LoVo (cell line): ENCODE results near the gene PTBP1.

Experiments used
- DNase-seq: peaks from one replicate; pipeline ENCODE4 v3.0.0-alpha.2; 2016; ENCODE audit warnings: low spot score

PTBP1 gene

DNA sequence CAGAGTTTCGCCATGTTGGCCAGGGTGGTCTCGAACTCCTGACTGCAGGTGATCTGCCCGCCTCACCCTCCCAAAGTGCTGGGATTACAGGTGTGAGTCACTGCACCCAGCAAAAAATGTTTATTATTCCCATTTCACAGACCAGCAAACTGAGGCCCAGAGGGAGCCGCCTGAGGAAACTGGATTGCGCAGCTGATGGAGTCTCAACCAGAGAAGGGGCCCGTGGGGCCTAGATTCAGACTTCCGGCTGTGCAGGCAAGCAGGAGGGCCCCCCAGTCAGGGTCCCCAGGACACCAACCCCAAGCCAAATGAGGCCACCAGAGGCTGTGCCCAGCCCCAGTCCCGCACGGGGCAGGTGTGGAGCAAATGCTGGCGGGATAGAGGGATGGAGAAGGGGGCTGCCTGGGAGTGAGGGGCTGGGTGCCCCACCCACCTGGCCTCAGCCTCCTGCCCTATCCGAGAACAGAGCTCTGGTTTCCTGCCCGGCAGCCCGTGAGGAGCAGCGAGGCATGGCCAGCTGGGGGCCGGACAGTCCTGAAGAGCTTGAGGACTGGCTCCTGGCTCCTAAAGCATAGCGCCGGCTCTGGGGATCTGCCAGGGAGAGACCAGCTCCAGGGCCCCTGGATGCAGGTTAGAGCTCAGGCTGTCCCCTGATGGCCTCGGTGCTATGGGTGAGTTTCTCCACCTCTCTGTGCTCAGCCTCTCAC, 24.4 kb upstream of the PTBP1 start:
- no peak for DNase-seq

DNA sequence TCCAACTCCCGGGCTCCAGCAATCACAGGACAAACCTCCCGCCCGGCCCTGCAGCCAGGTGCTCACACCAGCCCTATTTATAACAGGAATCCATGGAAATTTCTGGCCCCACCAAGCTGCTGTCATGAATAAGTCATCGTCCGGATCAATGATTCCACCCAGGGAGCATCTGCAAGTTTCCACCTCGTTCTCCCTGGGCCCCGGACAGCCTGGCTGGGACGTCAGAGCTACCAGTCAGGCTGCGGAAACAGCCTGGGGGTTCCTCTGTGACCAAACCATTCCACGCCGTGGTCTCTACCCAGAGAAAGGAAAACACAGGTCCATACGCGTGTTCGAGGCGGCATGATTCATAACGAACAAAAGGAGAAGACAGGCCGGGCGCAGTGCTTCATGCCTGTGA, 20.7 kb upstream of the PTBP1 start:
- no peak for DNase-seq

DNA sequence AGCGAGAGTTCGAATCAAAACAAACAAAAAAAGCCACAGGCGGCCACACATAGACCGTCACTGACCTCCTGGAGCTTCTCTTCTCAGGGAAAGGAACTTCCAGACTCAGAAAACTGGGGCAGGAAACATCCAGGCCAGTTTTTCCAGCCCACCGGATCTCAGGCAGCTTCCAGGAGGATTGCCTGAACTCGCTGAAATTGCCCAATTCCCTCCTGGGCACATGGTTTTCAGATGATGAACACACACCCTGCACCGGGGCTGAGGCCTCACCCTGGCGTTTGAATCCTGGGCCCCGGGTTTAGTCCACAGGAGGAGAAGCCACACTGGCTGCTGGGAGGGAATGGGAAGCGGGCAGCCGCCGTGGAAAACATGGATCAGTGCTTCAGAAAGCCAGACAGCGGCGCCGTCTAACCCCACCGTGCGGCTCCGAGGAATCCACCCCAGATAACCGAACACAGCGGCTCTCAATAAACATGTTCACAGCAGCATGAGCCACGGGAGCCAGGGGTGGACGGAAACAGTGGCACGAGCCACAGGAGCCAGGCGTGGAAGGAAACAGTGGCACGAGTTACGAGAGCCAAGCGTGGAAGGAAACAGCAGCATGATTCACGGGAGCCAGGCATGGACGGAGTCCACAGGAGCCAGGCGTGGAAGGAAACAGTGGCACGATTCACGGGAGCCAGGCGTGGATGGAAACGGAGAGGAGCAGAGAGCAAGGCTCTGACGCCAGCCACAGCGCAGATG, 18.2 kb upstream of the PTBP1 start:
- DNase-seq, result no peak

DNA sequence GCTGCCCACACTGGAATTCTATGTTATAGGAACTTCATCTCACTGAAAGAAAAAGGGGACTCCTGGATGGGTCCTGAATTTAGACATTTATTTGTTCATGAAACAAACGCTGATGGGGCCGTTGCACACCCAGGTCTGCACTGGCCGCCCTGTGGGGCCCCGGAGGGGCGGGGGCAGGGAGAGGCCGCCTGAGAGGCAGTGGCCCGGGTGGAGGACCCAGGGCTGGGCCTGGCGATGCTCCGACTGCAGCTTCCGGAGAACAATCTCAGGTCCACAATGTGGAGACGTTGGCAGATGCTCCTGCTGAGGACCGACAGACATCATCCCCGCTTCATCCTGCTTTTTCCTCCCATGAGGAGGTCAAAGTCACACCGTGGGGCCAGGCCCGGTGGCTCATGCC, 16.3 kb upstream of the PTBP1 start:
- no peak for DNase-seq

DNA sequence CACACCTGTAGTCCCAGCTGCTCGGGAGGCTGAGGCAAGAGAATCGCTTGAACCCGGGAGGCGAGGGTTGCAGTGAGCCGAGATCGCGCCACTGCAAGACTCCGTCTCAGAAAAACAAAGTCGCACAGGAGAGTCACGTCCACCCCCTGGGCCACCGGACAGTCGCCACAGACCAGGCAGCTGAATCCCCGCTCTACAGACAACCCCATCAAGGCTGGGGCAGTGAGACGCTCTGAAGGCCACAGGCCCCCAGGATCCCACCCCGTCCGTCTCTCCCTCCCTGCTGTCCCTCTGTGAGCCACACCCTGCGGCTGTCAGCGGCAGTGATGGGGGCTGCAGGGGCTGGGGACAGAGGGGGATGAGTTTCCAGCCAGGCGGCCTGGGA, 15.5 kb upstream of the PTBP1 start:
- no peak for DNase-seq

DNA sequence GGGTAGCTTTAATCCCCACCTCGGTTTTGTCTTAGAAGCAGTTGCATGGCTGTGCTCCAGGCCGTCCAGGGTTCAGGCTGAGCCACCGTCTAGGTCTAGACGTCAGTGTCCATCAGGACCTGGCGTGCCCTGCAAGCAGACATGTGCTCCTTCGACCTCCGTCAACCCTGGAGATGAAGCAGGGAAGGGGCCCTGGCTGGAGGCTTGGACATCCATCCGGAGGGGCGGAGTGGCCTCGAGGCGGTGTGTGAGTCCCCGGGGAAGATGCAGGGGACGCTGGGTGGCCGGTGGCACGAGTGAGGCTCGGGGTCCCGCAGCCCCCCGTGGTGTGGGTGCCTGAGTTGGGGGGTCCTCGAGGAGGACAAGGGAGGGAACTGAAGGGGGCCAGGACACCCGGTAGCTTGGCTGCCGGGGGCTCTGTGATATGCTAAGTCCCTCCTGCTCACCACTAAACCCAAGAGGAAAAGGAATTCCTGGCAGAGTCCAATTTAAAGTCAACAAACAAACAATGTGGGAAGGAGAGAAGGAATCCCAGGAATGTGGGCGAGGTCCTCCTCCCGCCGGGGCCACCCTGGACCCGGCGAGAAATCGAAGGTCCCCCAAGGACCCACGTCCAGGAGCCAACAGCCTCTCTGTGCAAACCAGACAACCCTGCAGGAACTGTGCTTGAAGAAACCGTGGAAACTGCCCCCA, 14.9 kb upstream of the PTBP1 start:
- peak; percentile 86 for DNase-seq

DNA sequence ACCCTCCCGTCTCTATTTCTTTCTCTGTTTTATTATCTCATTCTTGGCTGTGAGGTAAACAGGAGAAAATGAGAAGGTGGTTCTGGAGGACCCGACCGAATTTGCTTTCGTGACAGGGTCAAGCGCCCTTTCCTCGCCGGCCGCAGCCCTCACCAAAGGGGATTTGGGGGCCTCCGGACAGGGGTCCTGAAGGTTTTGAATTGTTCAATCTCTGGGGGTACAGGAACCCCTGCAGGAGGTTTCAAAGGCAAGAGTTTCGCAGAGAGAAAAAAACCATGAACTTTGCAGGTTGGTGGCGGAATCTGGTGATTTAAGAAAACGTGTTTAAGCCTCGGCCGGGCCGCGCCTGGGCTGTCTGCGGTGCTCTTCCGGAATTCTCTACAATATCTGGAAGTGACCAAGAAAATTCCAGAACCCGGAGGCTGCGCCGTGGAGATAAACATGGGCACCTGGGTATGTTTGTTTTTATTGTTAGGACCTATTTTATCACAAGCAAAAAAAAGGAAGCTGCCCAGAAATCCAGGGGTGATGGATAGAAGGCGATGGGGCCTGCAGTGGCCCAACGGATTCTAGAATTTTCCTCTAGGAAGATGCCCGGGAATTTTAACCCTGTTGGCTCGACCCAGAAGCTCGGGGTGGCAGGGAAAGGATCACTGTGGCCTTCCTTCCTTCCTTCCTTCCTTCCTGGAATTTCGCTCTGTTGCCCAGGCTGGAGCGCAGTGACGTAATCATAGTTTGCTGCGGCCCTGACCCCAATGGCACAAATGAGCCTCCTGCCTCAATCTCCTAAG, 14.2 kb upstream of the PTBP1 start:
- no peak for DNase-seq

DNA sequence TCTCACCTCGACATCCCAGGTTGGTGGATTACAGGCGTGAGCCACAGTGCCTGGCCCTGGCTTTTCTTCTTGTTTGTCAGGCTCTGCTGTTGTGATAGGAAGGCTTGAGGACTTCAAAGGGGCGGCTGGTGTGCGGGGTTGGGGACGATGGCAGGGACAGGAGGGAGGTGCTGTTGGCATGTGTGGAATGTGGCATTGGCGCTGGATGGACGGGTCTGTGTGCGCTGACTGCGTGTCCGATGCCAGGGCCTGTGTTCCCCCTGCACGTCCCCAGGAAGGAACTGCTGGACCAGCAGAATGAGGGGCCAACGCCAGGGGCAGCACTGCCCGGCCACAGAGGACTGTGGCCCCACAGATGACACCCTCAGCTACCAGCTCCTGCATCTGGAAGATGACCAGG, 12.7 kb upstream of the PTBP1 start:
- no peak for DNase-seq

DNA sequence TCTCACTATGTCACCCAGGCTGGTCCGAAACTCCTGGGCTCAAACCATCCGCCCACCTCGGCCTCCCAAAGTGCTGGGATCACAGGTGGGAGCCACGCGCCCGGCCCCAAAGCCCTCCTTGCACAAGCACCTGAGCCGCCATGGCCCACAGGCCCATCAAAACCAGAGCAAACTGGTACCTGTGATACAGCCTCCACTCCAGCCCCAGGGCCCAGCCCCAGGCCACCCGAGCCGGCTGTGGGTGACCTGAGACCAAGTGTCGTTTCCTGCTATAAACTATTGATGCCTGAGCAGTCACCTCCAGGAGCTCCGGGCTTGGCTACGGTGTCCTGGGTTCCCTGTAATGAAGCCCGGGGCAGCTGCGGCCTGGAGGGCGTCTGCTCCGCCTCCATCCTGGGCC, 9.7 kb upstream of the PTBP1 start:
- DNase-seq, result no peak

DNA sequence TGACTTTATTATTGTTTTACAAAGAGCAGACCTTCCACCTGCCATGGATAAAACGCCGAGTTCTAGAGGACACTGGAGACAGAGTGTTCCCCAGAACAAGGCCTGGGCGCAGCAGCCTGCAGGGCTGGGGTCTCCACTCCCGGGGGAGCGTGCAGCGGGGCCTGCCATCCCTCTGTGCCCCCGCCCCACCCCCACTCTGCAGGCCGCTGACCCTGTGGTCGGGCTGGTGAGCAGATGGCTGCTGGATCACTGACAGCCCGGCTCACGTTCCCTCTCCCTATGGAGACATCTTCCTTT, 8.6 kb upstream of the PTBP1 start:
- DNase-seq, result no peak

DNA sequence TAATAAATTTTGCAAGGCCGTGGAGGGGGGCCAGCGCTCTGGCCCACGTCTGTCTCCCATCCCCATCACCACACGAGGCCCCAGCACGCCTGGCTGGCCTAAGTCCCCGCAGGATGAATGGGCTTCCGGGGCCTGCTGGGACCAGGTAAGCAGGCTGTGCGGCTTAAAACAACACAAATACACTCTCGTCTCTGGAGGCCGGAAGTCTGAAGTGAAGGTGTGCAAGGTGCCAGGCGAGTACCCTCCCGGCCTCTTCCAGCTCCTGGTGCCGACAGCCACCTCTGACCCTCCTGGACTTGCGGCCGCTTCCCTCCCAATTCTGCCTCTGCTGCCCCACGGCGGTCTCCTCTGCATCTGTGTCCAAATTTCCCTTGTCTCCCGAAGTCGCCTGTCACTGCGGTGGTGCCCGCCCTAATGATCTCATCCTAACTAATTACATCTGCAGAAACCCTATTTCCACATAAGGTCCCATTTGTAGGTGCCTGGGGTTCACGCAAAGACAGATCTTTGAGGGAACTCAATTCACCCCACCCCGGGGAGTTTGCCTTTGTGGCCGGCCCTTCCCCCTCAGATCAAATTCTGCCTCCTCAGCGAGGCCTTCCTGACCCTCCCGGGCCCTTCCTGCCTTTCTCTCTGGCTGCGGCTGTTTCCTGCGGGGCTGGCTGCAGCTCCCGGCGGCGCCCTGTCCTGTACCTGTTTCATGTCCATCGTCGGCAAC, 8.1 kb upstream of the PTBP1 start:
- DNase-seq, result no peak

DNA sequence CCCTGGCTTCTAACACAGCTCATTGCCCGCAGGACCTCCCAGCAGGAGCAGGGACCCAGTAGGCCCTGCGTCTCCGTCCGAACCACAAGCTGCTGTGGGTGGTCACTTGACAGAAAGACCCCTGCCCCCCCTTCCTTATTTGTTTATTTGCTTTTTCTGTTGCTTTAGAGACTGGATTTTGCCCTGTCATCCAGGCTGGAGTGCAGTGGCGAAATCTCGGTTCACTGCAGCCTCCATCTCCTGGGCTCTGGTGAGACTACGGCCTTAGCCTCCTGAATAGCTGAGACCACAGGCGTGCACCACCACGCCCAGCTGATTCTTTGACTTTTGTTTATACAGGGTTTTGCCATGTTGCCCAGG, 7.6 kb upstream of the PTBP1 start:
- no peak for DNase-seq

DNA sequence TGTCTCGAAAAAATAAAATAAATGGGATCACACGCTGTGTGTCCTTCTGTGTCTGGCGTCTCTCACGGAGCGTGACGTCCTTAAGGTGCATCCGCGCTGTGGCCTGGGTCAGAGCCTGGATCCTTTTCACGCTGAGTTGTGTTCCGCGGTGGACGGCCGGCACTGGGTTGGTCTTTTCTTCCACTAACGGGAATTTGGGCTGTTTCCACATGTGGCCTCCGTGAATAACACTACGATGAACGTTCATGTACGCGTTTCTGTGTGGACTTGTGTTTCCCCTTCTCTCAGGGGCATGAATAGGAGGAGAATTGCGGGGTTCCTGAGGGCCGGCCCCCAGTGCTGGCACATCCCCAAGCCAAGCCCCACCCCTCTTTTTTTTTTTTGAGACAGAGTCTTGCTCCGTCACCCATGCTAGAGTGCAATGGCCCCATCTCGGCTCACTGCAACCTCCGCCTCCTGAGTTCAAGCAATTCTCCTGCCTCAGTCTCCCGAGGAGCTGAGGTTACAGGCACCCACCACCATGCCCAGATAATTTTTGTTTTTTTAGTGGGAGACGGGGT, 6.2 kb upstream of the PTBP1 start:
- no peak for DNase-seq

DNA sequence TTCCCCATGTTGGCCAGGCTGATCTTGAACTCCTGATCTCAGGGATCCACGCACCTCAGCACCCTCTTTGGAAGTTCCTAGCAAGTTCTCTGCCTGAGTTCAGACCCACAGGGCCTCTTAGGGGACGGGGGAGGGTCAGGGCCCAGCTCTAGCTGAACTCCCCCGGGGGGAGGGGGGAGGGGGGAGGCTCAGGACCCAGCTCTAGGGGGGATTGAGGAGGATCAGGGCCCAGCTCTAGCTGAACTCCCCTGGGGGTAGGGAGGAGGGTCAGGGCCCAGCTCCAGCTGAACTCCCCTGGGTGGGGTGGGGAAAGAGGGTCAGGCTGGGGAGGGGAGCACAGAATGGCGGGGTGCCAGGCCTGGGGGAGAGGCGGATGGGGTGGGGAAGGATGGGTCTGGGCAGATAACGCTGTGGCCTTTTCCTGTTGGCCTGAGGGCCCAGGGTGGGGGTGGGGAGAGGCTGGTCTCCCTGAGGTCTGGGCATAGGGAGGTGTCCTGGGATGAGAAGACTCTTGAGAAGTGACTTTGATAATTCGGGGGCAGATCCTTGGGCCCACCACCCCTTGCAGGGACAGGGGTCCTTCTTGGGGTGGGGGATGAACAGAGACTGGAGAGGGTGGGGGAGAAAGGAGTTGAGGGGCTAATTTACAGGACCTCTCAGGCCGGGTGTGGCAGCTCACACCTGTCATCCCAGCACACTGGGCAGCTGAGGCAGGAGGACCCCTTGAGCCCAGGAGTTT, 5.5 kb upstream of the PTBP1 start:
- DNase-seq, result no peak

DNA sequence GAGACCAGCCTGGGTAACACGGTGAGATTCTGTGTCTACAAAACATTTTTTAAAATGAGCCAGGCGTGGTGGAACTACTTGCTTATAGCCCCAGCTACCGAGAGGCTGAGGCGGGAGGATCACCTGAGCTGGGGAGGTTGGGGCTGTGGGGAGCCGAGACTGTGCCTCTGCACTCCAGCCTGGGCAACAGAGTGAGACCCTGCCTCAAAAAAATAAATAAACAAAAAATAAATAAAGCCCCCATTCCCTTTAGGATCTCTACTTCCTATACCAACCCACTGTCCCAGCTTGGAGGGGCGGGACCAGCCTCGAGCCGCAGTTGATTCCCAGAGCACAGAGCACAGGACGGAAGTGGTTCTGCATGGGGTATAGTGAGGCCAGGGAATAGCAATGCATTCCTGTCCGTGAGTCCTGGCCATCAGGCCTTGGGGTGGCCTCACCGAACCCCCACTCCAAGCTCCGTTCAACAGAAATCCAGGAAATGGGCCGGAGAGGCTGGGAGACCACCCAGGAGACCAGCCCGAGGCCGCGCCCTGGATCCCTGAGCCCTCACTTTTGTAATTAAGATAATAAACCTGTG, 4.9 kb upstream of the PTBP1 start:
- DNase-seq, result no peak

DNA sequence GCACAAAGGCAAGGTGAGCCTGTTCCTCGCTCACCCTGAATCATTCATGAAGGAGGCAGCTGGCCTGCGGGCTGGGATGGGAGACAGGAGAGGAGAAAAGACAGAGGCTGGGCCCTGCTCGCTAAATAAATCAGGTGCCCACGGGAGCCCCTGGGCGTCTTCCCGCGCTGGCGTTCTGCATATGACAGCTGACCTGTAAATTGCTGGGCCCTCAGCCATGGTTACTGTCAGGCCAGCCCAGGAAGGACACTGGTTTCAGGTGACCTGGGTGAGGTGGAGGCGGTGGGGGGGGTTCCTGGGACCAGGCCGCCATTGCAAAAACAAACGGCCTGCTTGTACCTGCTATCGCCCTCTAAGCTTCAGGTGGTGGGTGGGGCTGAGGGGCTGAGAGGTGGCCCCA, 3.4 kb upstream of the PTBP1 start:
- no peak for DNase-seq

DNA sequence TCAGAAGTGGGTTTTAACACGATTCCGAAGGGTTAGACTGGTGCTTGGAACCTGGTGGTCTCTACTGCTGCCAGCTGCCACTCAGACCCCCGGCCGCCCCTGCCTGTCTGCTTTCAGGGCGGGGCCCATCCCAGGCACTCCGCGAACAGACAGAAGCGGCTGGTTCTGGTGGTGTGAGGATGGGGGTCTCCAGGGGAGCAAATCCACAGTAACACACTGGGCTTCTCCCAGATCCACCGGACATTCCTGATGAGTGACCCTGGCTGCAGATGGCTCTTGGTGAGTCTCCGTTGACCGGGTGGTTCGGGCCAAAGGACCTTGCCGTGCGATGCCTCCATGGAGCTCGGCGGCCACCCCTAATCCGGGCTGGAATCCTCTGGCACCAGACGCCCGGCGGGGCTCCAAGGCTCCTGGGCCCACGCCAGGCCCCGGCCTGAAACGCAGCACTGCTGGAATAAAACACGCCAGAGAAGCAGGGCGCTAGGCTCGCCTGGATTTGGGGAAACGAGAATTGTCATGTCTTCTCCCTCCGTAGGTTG, 2.1 kb upstream of the PTBP1 start:
- no peak for DNase-seq

DNA sequence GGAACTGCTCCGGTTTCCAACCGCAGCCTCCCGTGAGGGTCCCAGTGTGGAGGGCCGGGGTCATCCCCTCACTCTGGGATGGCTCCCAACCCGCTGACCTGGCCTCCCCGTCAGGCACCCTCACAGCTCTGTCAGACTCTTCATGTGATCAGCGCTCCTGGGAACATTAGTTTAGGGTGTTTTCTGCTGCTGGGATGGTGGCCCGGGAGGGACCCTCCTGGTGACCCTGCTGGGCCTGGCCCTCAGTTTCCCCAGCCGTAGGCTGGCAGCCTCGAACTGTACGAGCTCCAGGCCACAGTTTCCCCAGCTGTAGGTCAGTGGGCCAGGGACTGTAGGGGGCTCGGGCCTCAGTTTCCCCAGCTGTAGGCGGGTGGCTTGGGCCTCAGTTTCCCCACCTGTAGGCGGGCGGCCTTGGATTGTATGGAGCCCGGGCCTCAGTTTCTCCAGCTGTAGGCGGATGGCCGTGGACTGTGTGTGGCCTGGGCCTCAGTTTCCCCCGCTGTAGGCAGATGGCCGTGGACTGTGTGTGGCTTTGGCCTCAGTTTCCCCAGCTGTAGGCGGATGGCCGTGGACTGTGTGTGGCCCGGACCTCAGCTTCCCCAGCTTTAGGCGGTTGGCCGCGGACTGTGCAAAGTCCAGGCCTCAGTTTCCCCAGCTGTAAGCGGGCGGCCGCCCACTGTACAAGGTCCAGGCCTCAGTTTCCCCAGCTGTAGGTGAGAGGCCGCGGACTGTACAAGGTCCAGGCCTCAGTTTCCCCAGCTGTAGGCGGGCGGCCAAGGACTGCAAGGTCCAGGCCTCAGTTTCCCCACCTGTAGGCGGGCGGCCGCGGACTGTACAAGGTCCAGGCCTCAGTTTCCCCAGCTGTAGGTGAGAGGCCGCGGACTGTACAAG, 1.3 kb upstream of the PTBP1 start:
- no peak for DNase-seq
